Measurements from ENCODE around the gene TMTC1.
"Not testable (repeated sequence)": the region's sequence is repeated elsewhere in the genome, so short reads cannot be mapped to it uniquely, and the experiment has no call there.

Gene TMTC1

DNA sequence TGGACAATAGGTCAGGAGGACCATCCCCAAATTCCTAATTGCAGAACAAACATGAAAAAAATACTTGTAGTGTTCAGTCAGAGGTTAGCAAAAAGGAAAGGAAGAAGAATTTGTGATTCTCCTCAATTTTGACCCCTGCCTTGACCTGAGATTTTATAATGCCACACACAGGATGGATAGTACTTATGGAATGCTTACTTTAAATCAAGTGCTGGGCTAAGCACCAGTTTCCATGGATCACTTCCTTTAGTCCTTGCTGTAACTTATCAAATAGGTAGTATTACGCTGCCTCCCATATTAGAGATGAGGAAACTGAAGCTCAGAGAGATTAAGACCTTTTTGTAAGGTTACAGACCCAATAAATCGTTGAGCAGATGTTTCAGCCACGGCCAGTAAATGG is 205.0 kb downstream of the TMTC1 start:
- no peak for FAIRE-seq
- no peak for DNase-seq (ENCODE audit: low spot score)

DNA sequence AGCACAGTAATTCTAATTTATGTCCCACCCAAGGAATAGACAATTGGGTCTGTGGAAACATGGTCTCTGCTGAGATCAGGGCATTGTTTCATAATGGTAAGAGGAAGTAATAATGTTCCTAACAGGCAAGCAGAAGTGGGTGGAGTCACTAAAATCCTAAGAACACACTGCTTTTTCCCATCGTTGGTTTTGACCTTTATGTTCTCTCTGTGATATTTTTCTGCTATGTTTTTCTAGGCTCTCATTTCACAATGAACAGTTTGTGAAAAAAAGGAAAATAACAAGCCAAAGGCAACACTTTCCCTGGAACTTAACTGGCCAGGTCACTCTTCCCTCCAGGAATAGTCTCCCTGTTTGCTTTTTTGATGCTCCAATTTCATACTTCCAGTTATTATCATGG is 205.7 kb downstream of the TMTC1 start:
- FAIRE-seq (no peak), DNase-seq (ENCODE audit: low spot score) (no peak)

DNA sequence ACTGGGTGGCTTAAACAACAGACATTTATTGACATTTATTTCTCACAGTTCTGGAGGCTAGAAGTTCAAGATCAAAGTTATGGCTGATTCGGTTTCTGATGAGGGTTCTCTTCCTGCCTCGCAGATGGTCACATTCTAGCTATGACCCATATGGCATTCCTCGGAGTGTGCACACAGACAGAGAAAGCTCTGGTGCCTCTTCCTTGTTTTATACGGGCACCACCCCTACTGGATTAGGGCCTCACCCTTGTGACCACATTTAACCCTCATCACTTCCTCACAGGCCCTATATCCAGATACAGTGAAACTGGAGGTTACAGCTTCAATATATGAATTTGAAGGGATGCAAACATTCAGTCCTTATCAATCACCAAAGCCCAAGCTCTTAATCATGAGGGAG is 209.2 kb downstream of the TMTC1 start:
- no peak for DNase-seq (ENCODE audit: low spot score)
- no peak for FAIRE-seq

DNA sequence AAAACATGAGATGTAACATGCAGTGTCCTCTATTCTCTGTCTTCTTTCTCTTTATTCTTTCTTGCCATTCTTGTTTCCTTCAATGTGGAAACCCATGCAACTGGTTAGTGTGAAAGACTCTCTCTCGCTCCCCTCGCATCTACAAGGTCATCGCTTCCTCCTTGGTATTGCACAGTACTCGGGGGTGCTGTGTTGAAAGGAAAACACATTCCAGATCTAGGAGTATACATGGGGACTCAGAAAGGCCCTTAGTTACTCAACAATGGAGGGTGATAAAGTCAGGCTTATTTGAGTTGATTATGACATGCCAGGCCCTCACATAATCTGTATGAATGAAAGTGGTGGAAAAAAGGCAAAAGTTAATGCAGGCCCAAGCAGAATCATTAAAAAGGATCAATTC is 210.8 kb downstream of the TMTC1 start:
- DNase-seq (ENCODE audit: low spot score) = no peak
- FAIRE-seq = no peak

DNA sequence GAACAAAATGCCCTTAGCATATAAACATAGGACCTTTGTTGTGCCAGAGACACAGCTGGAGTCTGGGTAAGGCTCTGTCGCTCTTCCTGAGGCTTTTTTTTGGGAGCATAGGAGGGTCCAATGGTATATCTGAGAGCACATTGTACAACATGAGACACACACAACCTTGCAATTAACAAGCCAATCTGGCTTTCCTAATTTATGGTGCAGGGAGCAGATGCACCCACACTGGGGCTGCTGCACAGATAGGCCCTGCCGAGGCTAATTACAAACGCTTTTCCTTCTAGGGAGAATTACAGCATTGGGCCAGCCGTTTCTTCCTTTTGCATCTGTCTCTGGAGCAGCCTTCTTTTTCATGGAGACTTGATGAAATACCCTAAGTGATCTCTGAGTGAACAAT is 211.3 kb downstream of the TMTC1 start:
- no peak for FAIRE-seq
- no peak for DNase-seq (ENCODE audit: low spot score)

- no peak for FAIRE-seq
- DNase-seq (ENCODE audit: low spot score) = no peak
These were observed 214.5 kb downstream of the TMTC1 start for GRCh38 chr12:29569132-29569757.

DNA sequence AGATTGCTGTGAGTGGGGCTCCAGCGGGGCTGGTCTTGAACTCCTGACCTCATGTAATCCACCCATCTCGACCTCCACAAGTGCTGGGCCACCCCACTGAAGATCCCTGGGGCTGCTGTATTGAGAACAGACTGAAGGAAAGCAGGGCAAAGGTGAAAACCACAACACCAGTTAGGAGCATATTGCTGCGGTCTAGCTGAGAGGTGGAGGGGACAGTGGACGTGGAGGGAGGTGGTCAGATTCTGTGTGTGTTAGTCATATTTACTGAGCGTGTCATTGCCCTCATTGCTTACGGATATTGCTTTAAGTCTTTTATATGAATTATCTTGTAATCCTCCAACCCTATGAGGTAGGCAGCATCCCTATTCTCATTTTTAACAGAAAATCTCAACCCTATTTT is 217.3 kb downstream of the TMTC1 start:
- FAIRE-seq (no peak), DNase-seq (ENCODE audit: low spot score) (no peak)

DNA sequence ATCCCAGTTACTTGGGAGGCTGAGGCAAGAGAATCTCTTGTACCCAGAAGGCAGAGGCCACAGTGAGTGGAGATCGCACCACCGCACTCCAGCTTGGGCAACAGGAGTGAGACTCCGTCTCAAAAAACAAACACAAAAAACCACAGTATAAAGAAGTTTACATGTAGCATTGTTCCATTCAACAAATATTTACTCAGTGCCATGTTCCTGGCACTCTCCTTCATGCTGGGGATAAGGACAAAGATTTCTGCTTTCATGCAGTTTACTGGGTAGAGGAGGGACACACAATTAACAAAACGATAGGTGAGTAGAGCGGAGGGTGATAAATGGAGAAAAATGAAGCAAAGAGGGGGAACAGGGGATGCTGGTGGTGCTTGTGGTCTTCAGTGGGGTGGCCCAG is 218.0 kb downstream of the TMTC1 start:
- DNase-seq (ENCODE audit: low spot score) (no peak), FAIRE-seq (no peak)

DNA sequence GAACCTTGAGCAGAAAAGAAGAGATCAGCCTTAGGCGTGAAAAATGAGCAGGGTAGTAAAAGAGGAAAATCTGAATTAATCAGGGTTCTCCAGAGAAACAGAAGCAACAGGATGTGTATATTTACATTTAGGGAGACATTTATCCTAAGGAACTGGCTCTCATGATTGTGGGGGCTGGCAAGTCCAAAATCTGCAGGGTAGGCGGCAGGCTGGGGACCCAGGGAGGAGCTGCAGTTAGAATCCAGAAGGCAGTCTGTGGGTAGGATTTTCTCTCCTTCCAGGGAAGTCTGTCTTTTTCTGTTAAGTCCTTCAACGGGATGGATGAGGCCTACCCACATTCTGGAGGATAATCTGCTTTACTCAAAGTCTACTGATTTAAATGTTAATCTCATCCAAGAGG is 218.8 kb downstream of the TMTC1 start:
- FAIRE-seq (no peak), DNase-seq (ENCODE audit: low spot score) (no peak)

- FAIRE-seq (no peak), DNase-seq (ENCODE audit: low spot score) (no peak)
These were observed 220.1 kb downstream of the TMTC1 start for GRCh38 chr12:29563636-29564035.

DNA sequence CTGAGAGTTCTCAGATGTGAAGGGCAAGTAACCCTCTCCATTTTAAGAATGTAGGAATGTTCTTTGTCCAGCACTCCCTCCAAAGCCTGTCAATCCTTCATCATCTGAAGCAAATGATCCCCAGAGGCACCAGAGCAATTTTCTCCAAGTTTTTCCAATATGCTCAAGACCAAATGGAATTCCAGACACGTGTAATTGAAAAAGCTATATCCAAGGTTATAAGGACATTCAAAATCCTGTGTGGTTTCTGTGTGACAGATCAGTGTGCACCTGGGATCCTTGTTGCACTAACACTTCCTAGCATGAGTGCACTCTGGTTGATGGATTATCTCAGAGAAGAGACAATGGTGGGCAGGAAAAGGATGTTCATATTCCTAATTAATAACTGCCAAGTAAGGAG is 220.7 kb downstream of the TMTC1 start:
- DNase-seq (ENCODE audit: low spot score) = no peak
- FAIRE-seq = no peak

- no peak for DNase-seq (ENCODE audit: low spot score)
- no peak for FAIRE-seq
These were observed 221.5 kb downstream of the TMTC1 start for GRCh38 chr12:29562110-29562804.

- no peak for DNase-seq (ENCODE audit: low spot score)
- FAIRE-seq = no peak
These were observed 222.1 kb downstream of the TMTC1 start for GRCh38 chr12:29561664-29562071.

DNA sequence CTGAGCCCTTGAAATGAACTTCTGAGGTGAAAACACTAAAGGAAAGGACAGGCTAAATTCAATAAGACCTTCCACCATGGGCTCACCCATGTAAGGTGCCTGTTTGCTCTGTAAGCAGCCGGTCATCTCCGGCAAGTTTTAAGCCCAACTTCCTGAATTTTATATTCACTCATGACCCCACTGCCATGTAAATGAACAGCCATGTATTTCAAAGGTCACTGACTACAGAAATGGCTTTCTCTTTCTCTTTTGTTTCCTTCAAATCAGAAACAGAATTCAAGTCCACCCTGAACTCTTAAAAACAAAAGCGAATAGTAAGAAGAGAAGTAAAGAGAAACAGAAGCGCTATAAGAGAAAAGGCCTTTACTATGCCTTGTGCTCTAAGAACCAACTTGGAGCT is 224.5 kb downstream of the TMTC1 start:
- no peak for DNase-seq (ENCODE audit: low spot score)
- no peak for FAIRE-seq

- FAIRE-seq (no peak), DNase-seq (ENCODE audit: low spot score) (no peak)
These were observed 227.4 kb downstream of the TMTC1 start for GRCh38 chr12:29556363-29556762.

DNA sequence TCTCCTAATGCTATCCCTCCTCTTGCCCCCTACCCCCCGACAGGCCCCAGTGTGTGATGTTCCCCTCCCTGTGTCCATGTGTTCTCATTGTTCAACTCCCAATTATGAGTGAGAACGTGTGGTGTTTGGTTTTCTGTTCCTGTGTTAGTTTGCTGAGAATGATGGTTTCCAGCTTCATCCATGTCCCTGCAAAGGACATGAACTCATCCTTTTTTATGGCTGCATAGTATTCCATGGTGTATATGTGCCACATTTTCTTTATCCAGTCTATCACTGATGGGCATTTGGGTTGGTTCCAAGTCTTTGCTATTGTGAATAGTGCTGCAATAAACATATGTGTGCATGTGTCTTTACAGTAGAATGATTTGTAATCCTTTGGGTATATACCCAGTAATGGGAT is 228.3 kb downstream of the TMTC1 start:
- DNase-seq (ENCODE audit: low spot score); FAIRE-seq: not testable (repeated sequence)

GRCh38 chr12:29552994-29553748 is 230.6 kb downstream of the TMTC1 start:
- no peak for DNase-seq (ENCODE audit: low spot score)
- no peak for FAIRE-seq

- peak; percentile 65 for DNase-seq (ENCODE audit: low spot score)
These were observed 231.3 kb downstream of the TMTC1 start for GRCh38 chr12:29552324-29552927.

GRCh38 chr12:29551812-29552211 is 231.9 kb downstream of the TMTC1 start:
- no peak for DNase-seq (ENCODE audit: low spot score)
- FAIRE-seq = no peak

More at GRCh38 chr12:29552324-29552927, 231.3 kb downstream of the TMTC1 start:
- no peak for FAIRE-seq

- DNase-seq (ENCODE audit: low spot score) (no peak), FAIRE-seq (no peak)
These were observed 235.9 kb downstream of the TMTC1 start for GRCh38 chr12:29547864-29548263.

GRCh38 chr12:29547151-29547632 is 236.6 kb downstream of the TMTC1 start:
- DNase-seq (ENCODE audit: low spot score) (no peak), FAIRE-seq (no peak)

DNA sequence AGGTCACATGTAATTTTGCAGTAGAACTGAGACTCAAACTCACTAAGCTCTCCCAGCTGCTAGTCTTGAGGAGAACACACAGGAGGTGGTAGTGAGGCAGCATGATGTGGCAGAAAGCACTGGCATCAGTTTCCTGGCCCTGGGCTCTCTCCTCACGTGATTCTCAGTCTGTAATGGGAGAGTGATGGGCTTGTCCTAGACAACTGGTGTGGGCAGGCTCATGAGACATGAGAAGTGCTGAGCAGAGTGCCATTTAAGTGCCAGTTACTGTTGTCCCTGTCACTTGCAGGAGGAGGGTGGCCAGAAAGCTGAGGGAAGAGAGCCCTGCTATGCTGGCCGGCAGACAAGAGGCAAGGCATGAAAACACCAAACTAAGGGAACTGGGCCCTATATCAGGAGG is 237.7 kb downstream of the TMTC1 start:
- no peak for DNase-seq (ENCODE audit: low spot score)
- FAIRE-seq = no peak
